Nephron progenitor cell (in vitro differentiated cells): ENCODE measurements around the gene TMED7.

Experiments used
- DNase-seq: peaks from one replicate; pipeline ENCODE4 v3.0.0; 2021
- H3K27ac Mint-ChIP-seq: 2 replicates; pipeline ENCODE4 v1.8.0; 2021; ENCODE audit warnings: mild to moderate bottlenecking, moderate library complexity, mixed read lengths
- H3K27me3 Mint-ChIP-seq: 2 replicates; pipeline ENCODE4 v1.8.0; 2021; ENCODE audit warnings: mild to moderate bottlenecking, low read depth, mixed read lengths; ENCODE audit not compliant: poor library complexity
- H3K36me3 Mint-ChIP-seq: 2 replicates; pipeline ENCODE4 v1.8.0; 2021; ENCODE audit warnings: low read depth, mixed read lengths
- H3K4me1 Mint-ChIP-seq: 2 replicates; pipeline ENCODE4 v1.8.0; 2021; ENCODE audit warnings: mixed read lengths
- H3K4me3 Mint-ChIP-seq: 2 replicates; pipeline ENCODE4 v1.8.0; 2021; ENCODE audit warnings: mild to moderate bottlenecking, moderate library complexity, mixed read lengths
- H3K9me3 Mint-ChIP-seq: 2 replicates; pipeline ENCODE4 v1.8.0; 2021; ENCODE audit warnings: mild to moderate bottlenecking, moderate library complexity, mixed read lengths
- CTCF ChIP-seq: fragments of 200-600 bp; sonication (generic); IDR thresholded peaks from 2 replicates; pipeline ENCODE4 v1.5.0; 2021; ENCODE audit warnings: antibody characterized with exemption

Gene TMED7

GRCh38 chr5:115579216-115579615 is 46.6 kb downstream of the TMED7 start:
- H3K9me3 Mint-ChIP-seq: peaks cover 5% of the 10 kb centered on the region

GRCh38 chr5:115578657-115579056 is 47.2 kb downstream of the TMED7 start:
- Mint-ChIP-seq H3K9me3 (peaks cover 5% of the 10 kb centered on the region), H3K4me3 (no peak overlapping the region), H3K36me3 (peaks cover 5% of the 10 kb centered on the region), H3K27ac (no peak overlapping the region), H3K4me1 (no peaks in the 10 kb centered on the region), H3K27me3 (no peaks in the 10 kb centered on the region)
- TF ChIP-seq CTCF: no peak
- no peak for DNase-seq

More at GRCh38 chr5:115579216-115579615, 46.6 kb downstream of the TMED7 start:
- H3K36me3 Mint-ChIP-seq: peaks cover 5% of the 10 kb centered on the region
- no peak for DNase-seq
- no peaks in the 10 kb centered on the region for H3K4me1 Mint-ChIP-seq
- no peaks in the 10 kb centered on the region for H3K27me3 Mint-ChIP-seq
- no peak for TF ChIP-seq CTCF
- no peak overlapping the region for H3K4me3 Mint-ChIP-seq
- no peak overlapping the region for H3K27ac Mint-ChIP-seq

- no peak for DNase-seq
- Mint-ChIP-seq H3K4me1 (no peaks in the 10 kb centered on the region), H3K27me3 (no peaks in the 10 kb centered on the region), H3K36me3 (peaks cover 5% of the 10 kb centered on the region), H3K9me3 (peaks cover 5% of the 10 kb centered on the region), H3K4me3 (no peak overlapping the region), H3K27ac (no peak overlapping the region)
- no peak for TF ChIP-seq CTCF
Measured at GRCh38 chr5:115577741-115578140, 48.1 kb downstream of the TMED7 start.

GRCh38 chr5:115577329-115577728 is 48.5 kb downstream of the TMED7 start:
- H3K4me1 Mint-ChIP-seq: no peaks in the 10 kb centered on the region
- DNase-seq: no peak
- H3K9me3 Mint-ChIP-seq: peaks cover 5% of the 10 kb centered on the region
- no peaks in the 10 kb centered on the region for H3K27me3 Mint-ChIP-seq
- no peak for TF ChIP-seq CTCF
- H3K4me3 Mint-ChIP-seq: no peak overlapping the region
- H3K27ac Mint-ChIP-seq: no peak overlapping the region
- H3K36me3 Mint-ChIP-seq: peaks cover 5% of the 10 kb centered on the region

- Mint-ChIP-seq H3K36me3 (peaks cover 5% of the 10 kb centered on the region), H3K27me3 (no peaks in the 10 kb centered on the region), H3K4me1 (no peaks in the 10 kb centered on the region), H3K4me3 (no peak overlapping the region), H3K9me3 (peaks cover 5% of the 10 kb centered on the region), H3K27ac (no peak overlapping the region)
- no peak for TF ChIP-seq CTCF
- no peak for DNase-seq
Measured at GRCh38 chr5:115575167-115576070, 50.4 kb downstream of the TMED7 start.

GRCh38 chr5:115573133-115573532 is 52.7 kb downstream of the TMED7 start:
- peaks cover 5% of the 10 kb centered on the region for H3K9me3 Mint-ChIP-seq
- no peak overlapping the region for H3K4me3 Mint-ChIP-seq
- peaks cover 5% of the 10 kb centered on the region for H3K36me3 Mint-ChIP-seq
- no peaks in the 10 kb centered on the region for H3K27me3 Mint-ChIP-seq
- H3K4me1 Mint-ChIP-seq: no peaks in the 10 kb centered on the region
- no peak overlapping the region for H3K27ac Mint-ChIP-seq
- TF ChIP-seq CTCF: no peak
- no peak for DNase-seq
